H1 (cell line): ENCODE results near the gene STOML2. TPM values are rescaled to one million over a fixed set of nuclear protein-coding genes. Genes with fewer than 3 reads are reported as not detected.

Experiments
- CTCF ChIA-PET: fragments of 300-600 bp; sonication (Branson Sonifier 250); formaldehyde crosslinking; loops from one replicate; lab custom pipeline; 2021; ENCODE audit not compliant: partially characterized antibody; lab: Charles Lee
- POLR2A ChIA-PET: fragments of 300-600 bp; sonication (Branson Sonifier 250); formaldehyde crosslinking; loops from one replicate; lab custom pipeline; 2021; ENCODE audit warnings: inconsistent platforms; ENCODE audit not compliant: partially characterized antibody; lab: Charles Lee
- DNase-seq, 2 experiments: peaks; one replicate each; pipeline versions ENCODE4 v3.0.0 to v3.0.0-alpha.2; 2010 to 2022; ENCODE audit warnings: low spot score in 2 of 2, low read depth in 1 of 2, mixed read lengths in 1 of 2
- FAIRE-seq: peaks from 2 replicates; lab custom pipeline; 2011; peaks lifted over from hg19 to GRCh38; lab: Jason Lieb, UNC
- H2AFZ ChIP-seq: 2 replicates; pipeline ENCODE4 v1.8.1; 2012; ENCODE audit warnings: low read length, inconsistent platforms
- H2AK5ac ChIP-seq: 2 replicates; pipeline ENCODE4 v1.6.1; 2013; ENCODE audit warnings: low read depth, low read length
- H2BK120ac ChIP-seq: replicated peaks from 2 replicates; pipeline ENCODE3; 2013; ENCODE audit warnings: low read depth, low read length, inconsistent platforms
- H2BK12ac ChIP-seq: 2 replicates; pipeline ENCODE4 v1.6.1; 2013; ENCODE audit warnings: low read depth, low read length
- H2BK15ac ChIP-seq: 2 replicates; pipeline ENCODE4 v1.6.1; 2013; ENCODE audit warnings: low read length
- H2BK20ac ChIP-seq: 2 replicates; pipeline ENCODE4 v1.6.1; 2013; ENCODE audit warnings: low read length
- H2BK5ac ChIP-seq: 2 replicates; pipeline ENCODE4 v1.6.1; 2013; ENCODE audit warnings: low read depth, low read length
- H3K14ac ChIP-seq: 2 replicates; pipeline ENCODE4 v1.6.1; 2013; ENCODE audit warnings: inconsistent platforms; ENCODE audit not compliant: insufficient read length
- H3K18ac ChIP-seq: 2 replicates; pipeline ENCODE4 v1.6.1; 2013; ENCODE audit warnings: low read length; ENCODE audit errors: extremely low read depth
- H3K23ac ChIP-seq: 2 replicates; pipeline ENCODE4 v1.6.1; 2013; ENCODE audit warnings: inconsistent platforms; ENCODE audit not compliant: insufficient read length
- H3K23me2 ChIP-seq: 2 replicates; pipeline ENCODE4 v1.6.1; 2013; ENCODE audit warnings: low read depth, low read length
- H3K27ac ChIP-seq: 2 replicates; pipeline ENCODE4 v1.6.1; 2011; ENCODE audit warnings: low read depth, low read length, inconsistent platforms
- H3K27me3 ChIP-seq, 4 experiments: replicated peaks in 1 of 4; 1 replicate in 1 of 4; 2 replicates in 3 of 4; pipeline versions ENCODE4 v1.6.1 to v1.8.1; 2011 to 2013; ENCODE audit warnings: low read length in 3 of 4, mild to moderate bottlenecking in 3 of 4, inconsistent platforms in 2 of 4, mixed read lengths in 2 of 4, moderate library complexity in 1 of 4; ENCODE audit not compliant: control insufficient read depth in 3 of 4, insufficient read depth in 3 of 4; ENCODE audit errors: extremely low read depth in 1 of 4
- H3K36me3 ChIP-seq, 4 experiments: 2 replicates each; pipeline versions ENCODE4 v1.6.1 to v1.8.1; 2011 to 2013; ENCODE audit warnings: mild to moderate bottlenecking in 4 of 4, low read length in 3 of 4, moderate library complexity in 2 of 4, control low read depth in 1 of 4, inconsistent platforms in 1 of 4; ENCODE audit not compliant: insufficient read depth in 4 of 4, control insufficient read depth in 2 of 4
- H3K4ac ChIP-seq: replicated peaks from 2 replicates; pipeline ENCODE3; 2013; ENCODE audit warnings: low read length, low read depth, mixed read lengths, inconsistent platforms; ENCODE audit not compliant: insufficient read length
- H3K4me1 ChIP-seq, 4 experiments: replicated peaks in 1 of 4; 1 replicate in 1 of 4; 2 replicates in 3 of 4; pipeline versions ENCODE4 v1.6.1 to v1.8.1; 2011 to 2013; ENCODE audit warnings: low read length in 3 of 4, inconsistent platforms in 2 of 4, mixed read lengths in 1 of 4; ENCODE audit not compliant: insufficient read depth in 4 of 4, control insufficient read depth in 3 of 4
- H3K4me2 ChIP-seq, 2 experiments: 2 replicates each; pipeline versions ENCODE4 v1.6.1 to v1.8.1; 2011 to 2013; ENCODE audit warnings: low read depth in 2 of 2, low read length in 2 of 2, control low read depth in 1 of 2, inconsistent platforms in 1 of 2, mild to moderate bottlenecking in 1 of 2; ENCODE audit not compliant: insufficient read depth in 1 of 2
- H3K4me3 ChIP-seq, 4 experiments: fragments of 200-600, 300-600 bp in 1 of 4; sonication (generic), shearing (Covaris generic), sonication (Bioruptor Twin) in 1 of 4; 2 replicates each; pipeline versions ENCODE4 v1.5.1 to v1.8.1; 2011 to 2016; ENCODE audit warnings: low read length in 4 of 4, low read depth in 3 of 4, control low read depth in 2 of 4, inconsistent platforms in 2 of 4, mild to moderate bottlenecking in 2 of 4, mixed read lengths in 1 of 4, moderate library complexity in 1 of 4; ENCODE audit not compliant: insufficient read depth in 2 of 4; ENCODE audit errors: extremely low read depth in 1 of 4
- H3K56ac ChIP-seq: replicated peaks from 2 replicates; pipeline ENCODE3; 2013; ENCODE audit warnings: low read depth, mild to moderate bottlenecking, mixed read lengths, low read length, inconsistent platforms; ENCODE audit not compliant: insufficient read length
- H3K79me1 ChIP-seq: 2 replicates; pipeline ENCODE4 v1.6.1; 2013; ENCODE audit warnings: low read depth, low read length, control low read depth
- H3K79me2 ChIP-seq, 2 experiments: 2 replicates each; pipeline versions ENCODE4 v1.6.1 to v1.8.1; 2012 to 2013; ENCODE audit warnings: low read length in 2 of 2, mild to moderate bottlenecking in 2 of 2, inconsistent platforms in 1 of 2; ENCODE audit not compliant: insufficient read depth in 2 of 2, control insufficient read depth in 1 of 2
- H3K9ac ChIP-seq, 4 experiments: replicated peaks in 1 of 4; 1 replicate in 1 of 4; 2 replicates in 3 of 4; pipeline versions ENCODE4 v1.6.1 to v1.8.1; 2011 to 2013; ENCODE audit warnings: low read depth in 3 of 4, low read length in 3 of 4, control low read depth in 2 of 4, mild to moderate bottlenecking in 2 of 4, moderate library complexity in 2 of 4, inconsistent platforms in 1 of 4; ENCODE audit errors: extremely low read depth in 1 of 4
- H3K9me3 ChIP-seq, 2 experiments: 2 replicates each; pipeline versions ENCODE4 v1.6.1 to v1.8.1; 2012 to 2013; ENCODE audit warnings: mild to moderate bottlenecking in 2 of 2, moderate library complexity in 2 of 2, control low read depth in 1 of 2, inconsistent platforms in 1 of 2, low read depth in 1 of 2, low read length in 1 of 2, mixed read lengths in 1 of 2; ENCODE audit not compliant: insufficient read depth in 2 of 2
- H4K20me1 ChIP-seq, 2 experiments: replicated peaks in 1 of 2; 2 replicates each; pipeline versions ENCODE3 to v1.8.1; 2011 to 2013; ENCODE audit warnings: inconsistent platforms in 2 of 2, low read length in 2 of 2, mild to moderate bottlenecking in 1 of 2; ENCODE audit not compliant: insufficient read depth in 2 of 2, control insufficient read depth in 1 of 2
- H4K5ac ChIP-seq: 2 replicates; pipeline ENCODE4 v1.6.1; 2013; ENCODE audit warnings: low read length, low read depth, mixed read lengths, inconsistent platforms; ENCODE audit not compliant: insufficient read length
- H4K8ac ChIP-seq: 2 replicates; pipeline ENCODE4 v1.8.0; 2013; ENCODE audit warnings: mild to moderate bottlenecking, moderate library complexity, low read length, inconsistent platforms; ENCODE audit not compliant: insufficient read depth; ENCODE audit errors: extremely low read depth
- H4K91ac ChIP-seq: replicated peaks from 2 replicates; pipeline ENCODE3; 2013; ENCODE audit warnings: low read length, mixed read lengths, inconsistent platforms; ENCODE audit not compliant: insufficient read length
- HDAC2 ChIP-seq, 2 experiments: fragments of 300-600 bp in 1 of 2; sonication (generic) in 1 of 2; IDR thresholded peaks; 2 replicates each; pipeline ENCODE4 v1.6.1; 2011 to 2012; ENCODE audit warnings: low read depth in 2 of 2, low read length in 2 of 2, mild to moderate bottlenecking in 2 of 2, moderate library complexity in 2 of 2, borderline replicate concordance in 1 of 2, inconsistent platforms in 1 of 2
- HDAC6 ChIP-seq: IDR thresholded peaks from one replicate; pipeline ENCODE4 v1.7.1; 2012; ENCODE audit warnings: low read depth, mild to moderate bottlenecking, inconsistent platforms, low read length, moderate library complexity
- POU5F1 ChIP-seq: IDR thresholded peaks from 2 replicates; pipeline ENCODE4 v1.6.1; 2011; ENCODE audit warnings: low read depth, mild to moderate bottlenecking, low read length, moderate library complexity
- SIN3A ChIP-seq, 2 experiments: IDR thresholded peaks in 1 of 2; conservative IDR thresholded peaks in 1 of 2; 2 replicates each; pipeline ENCODE4 v1.6.1; 2011 to 2012; ENCODE audit warnings: low read length in 2 of 2, improper control_type of control experiment in 1 of 2, low read depth in 1 of 2, mild to moderate bottlenecking in 1 of 2
- SP4 ChIP-seq: IDR thresholded peaks from 2 replicates; pipeline ENCODE4 v1.6.1; 2012; ENCODE audit warnings: low read length, inconsistent platforms
- TAF7 ChIP-seq: optimal IDR thresholded peaks from 2 replicates; pipeline ENCODE3; 2011; ENCODE audit warnings: low read depth, mild to moderate bottlenecking, inconsistent platforms, low read length, moderate library complexity, borderline replicate concordance
- WGBS, 2 experiments: shearing (Covaris generic) in 1 of 2; methylation state at CpG; one replicate each; pipeline versions ENCODE4 v1.1.6 to v1.1.7; 2013 to 2015; ENCODE audit warnings: low lambda C conversion rate in 2 of 2, mixed read lengths in 2 of 2, inconsistent platforms in 1 of 2, low coverage in 1 of 2, missing lambda C conversion rate in 1 of 2; ENCODE audit not compliant: insufficient replicate concordance in 2 of 2, insufficient coverage in 1 of 2, insufficient read length in 1 of 2; ENCODE audit errors: extremely low coverage in 1 of 2, missing lambda C conversion rate in 1 of 2; 5-methylcytosine and 5-hydroxymethylcytosine counted together
- polyA plus RNA-seq, 7 experiments: library from polyadenylated mRNA; depleted of rRNA in 3 of 7; stranded (reverse) in 5 of 7; unstranded in 2 of 7; fragments of >200 nt in 5 of 7; fragments of 200-250 nt in 2 of 7; gene quantifications; 1 replicate in 5 of 7; 2 replicates in 1 of 7; 4 replicates in 1 of 7; pipeline versions ENCODE4 v1.2.1 to v1.2.3, GENCODE V29; 2011 to 2013; ENCODE audit warnings: missing spikeins in 2 of 7, mixed read lengths in 2 of 7
- total RNA-seq: library from RNA; stranded (reverse); fragmentation: NEBNext Ultra II Directional; extraction: Animal tissue kit (Norgen Biotek cat#: 25700); gene quantifications from 2 replicates; pipeline ENCODE4 v1.2.1, GENCODE V29; 2021

Gene STOML2
- total and polyA plus RNA-seq, 2 of the 8 experiments (the other 6 are each of a cell fraction or from before 2014, with no cell fraction given), result 203 to 256 TPM

- DNase-seq (no peak), FAIRE-seq (no peak)
- H3K36me3 ChIP-seq, result no peaks in the 10 kb centered on the region
- H3K79me2 ChIP-seq, result no peaks in the 10 kb centered on the region
- peak overlapping the region in 3 of 4 experiments; percentile 36 to 63 (median 54); a peak in 6 of 7 replicates for H3K9ac ChIP-seq
- no peak overlapping the region for H2BK15ac ChIP-seq
- no peak overlapping the region for H2AK5ac ChIP-seq
- no peak overlapping the region for H3K4ac ChIP-seq
- H3K27ac ChIP-seq, result no peak overlapping the region
- H3K9me3 ChIP-seq, result no peaks in the 10 kb centered on the region
- H3K4me2 ChIP-seq, result peak overlapping the region; percentile 53 to 99
- no peaks in the 10 kb centered on the region for H3K27me3 ChIP-seq
- POLR2A ChIA-PET, result interaction anchor here (0.6 to 2.7 kb wide), 4 partner anchors 11 to 142 kb away, joined by 3 to 8 read pairs (median 3); partner anchors contain the start of gene UNC13B
- no peak overlapping the region; the same call in 1 of the 2 replicates for H3K18ac ChIP-seq
- no peak overlapping the region for H2BK20ac ChIP-seq
- no peaks in the 10 kb centered on the region for H3K79me1 ChIP-seq
- H2BK5ac ChIP-seq, result no peak overlapping the region
- 6% methylated on average over 12 of the region's 12 CpGs; no CpG with 5 or more reads in 1 of the 2 experiments for WGBS, 2 experiments
- H2BK12ac ChIP-seq, result 0 out of 2 replicates have a peak overlapping the region, but pooled peaks have one; percentile 17
- TF ChIP-seq HDAC6 (no peak), SP4 (0 out of 2 replicates have a peak, but pooled peaks have one; percentile 6), HDAC2 (IDR thresholded peaks at IDR 0.05; ENCODE audit: borderline replicate concordance in 1 of 2, low read depth in 2 of 2, low read length in 2 of 2) (0 out of 4 replicates have a peak, but pooled peaks of 1 of the 2 experiments have one; percentile 21), TAF7 (no peak), POU5F1 (no peak), SIN3A (conservative IDR thresholded peaks at IDR 0.05 in 1 of 2, IDR thresholded peaks at IDR 0.05 in 1 of 2; ENCODE audit: low read depth in 1 of 2, low read length in 2 of 2) (no peak)
- H3K4me1 ChIP-seq, result peaks cover 4 to 19% (median 11%) of the 10 kb centered on the region in 4 experiments; a peak in 6 of 7 replicates
- no peak overlapping the region for H2BK120ac ChIP-seq
- H4K8ac ChIP-seq, result no peak overlapping the region
- H3K14ac ChIP-seq, result no peak overlapping the region
- CTCF ChIA-PET, result interaction anchor here (0.6 to 5.5 kb wide), 28 partner anchors 9 to 652 kb away, joined by 3 to 26 read pairs (median 4); no protein-coding TSS in a partner anchor
- H3K56ac ChIP-seq, result no peak overlapping the region
- H3K23ac ChIP-seq, result no peak overlapping the region
- no peak overlapping the region for H4K5ac ChIP-seq
- H2AFZ ChIP-seq, result peak overlapping the region; percentile 79; the same call in 1 of the 2 replicates
- peak overlapping the region; percentile 49 to 79 (median 65); a peak in 7 of 8 replicates for H3K4me3 ChIP-seq
- no peak overlapping the region for H4K91ac ChIP-seq
- H3K23me2 ChIP-seq, result peaks cover 18% of the 10 kb centered on the region
- H4K20me1 ChIP-seq, result no peaks in the 10 kb centered on the region
Measured at GRCh38 chr9:35116539-35116897, 13.6 kb upstream of the STOML2 start.
